Kasumi-1 (cell line): Measurements from ENCODE around the gene CREBL2.
"Not testable (repeated sequence)": the region's sequence is repeated elsewhere in the genome, so short reads cannot be mapped to it uniquely, and the experiment has no call there.

Source experiments
- DNase-seq, 2 experiments: peaks; one replicate each; lab custom pipeline; 2025; lab: John Stamatoyannopoulos, UW

Gene CREBL2, protein sequence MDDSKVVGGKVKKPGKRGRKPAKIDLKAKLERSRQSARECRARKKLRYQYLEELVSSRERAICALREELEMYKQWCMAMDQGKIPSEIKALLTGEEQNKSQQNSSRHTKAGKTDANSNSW

DNA sequence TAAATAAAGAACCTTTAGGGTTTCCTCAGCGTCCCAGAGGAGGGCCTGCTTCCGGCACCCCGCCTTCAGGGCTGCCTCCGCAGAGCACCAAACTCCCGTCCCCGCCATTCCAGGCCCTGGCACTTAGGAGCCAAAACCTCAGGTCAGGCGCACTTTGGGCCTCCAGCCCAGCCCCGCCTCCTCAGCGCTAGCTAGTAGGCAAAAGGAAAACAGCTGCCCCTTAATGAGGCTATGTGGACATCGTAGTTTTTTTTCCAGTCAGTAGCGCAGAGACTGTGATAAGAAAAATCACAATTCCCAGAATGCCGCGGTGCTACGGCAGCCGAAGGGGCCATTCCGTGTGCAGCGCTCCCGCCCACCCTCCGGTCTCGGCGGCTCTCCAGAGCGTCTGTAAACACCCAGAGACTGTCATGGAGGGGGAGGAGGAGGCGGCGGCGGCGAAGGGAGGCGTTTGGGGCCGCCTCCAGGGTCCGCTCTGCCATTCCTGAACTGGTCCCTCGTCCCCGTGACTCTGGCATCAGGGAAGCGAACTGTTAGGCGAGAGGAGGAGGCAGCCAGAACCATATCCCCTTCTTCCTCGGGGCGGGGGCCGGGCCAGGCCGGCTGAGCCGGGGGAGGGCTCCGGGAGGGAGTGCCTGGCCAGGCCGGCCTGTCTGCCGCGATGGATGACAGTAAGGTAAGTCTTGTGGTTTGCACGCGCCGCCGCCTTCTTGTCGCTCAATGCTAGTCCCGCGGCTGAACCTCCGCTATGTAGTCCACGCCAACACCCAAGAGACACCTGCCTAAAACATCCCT lies at the start of gene CREBL2:
Gene CREBL2 (plus strand): TSS at position 365 of the 795 bp plus-strand sequence. CDS start 297 bp downstream, at position 662.
- DNase-seq: peak; percentile 65 to 66

DNA sequence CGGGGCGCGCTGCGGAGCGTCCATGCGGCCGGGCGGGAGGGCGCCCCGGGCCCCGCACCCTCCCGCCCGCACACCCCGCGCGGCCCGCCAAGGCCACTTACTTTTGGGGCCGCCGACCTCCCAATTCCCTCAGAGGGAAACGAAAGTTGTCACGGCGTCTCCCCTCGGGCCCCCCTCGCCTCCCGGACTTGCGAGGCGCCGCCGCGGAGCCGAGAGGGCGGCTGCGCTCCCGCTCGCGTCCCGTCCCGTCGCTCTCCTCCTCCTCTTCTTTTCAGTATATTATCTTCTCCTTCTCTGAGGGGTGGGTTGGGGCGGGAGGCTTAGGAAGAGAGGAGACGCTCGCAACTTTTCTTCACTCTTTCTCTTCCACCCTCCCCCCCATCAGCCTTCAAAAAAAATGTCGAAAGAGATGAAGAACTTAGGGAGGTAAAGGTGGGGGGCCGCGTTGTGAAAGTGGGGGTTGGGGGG lies 49.6 kb upstream of the CREBL2 start:
- no peak for DNase-seq

DNA sequence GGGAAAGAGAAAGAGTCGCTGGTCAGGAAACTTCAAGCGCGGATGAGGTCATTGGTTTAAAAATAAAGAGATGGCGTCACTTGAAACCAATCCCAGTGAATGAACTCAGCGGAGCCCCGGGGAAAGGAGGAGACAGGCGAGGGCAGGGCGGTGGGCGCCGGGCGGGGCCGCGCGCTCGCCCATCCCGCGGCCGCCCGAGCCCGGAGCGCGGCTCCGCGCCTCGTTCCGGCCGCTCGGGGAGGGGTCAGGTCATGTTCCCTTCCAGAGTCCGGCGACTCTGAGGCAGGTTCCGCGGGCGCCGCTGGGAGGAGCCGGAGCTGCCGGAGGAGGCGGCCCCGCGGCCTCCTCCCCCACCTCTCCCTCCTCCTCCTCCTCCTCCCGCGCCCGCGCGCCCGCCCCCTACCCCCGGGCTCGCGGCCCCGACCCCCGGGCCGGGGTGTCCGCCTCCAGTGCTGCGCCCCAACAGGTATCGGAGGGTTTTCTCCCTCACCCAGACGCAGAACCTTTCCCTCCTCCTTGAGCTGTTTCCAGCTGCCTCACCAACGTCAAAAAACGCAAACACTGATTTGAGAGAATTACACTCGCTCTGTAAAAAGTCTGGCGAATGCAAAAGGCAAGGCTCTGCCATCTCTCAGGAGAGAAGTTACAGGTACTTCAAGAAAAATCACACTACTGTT lies 49.0 kb upstream of the CREBL2 start, which contains the start of gene DUSP16:
Gene DUSP16 (minus strand): TSS at position 279 of the 677 bp plus-strand sequence. CDS start 41,765 bp downstream, outside the sequence.
- DNase-seq: peak; percentile 39 to 46

DNA sequence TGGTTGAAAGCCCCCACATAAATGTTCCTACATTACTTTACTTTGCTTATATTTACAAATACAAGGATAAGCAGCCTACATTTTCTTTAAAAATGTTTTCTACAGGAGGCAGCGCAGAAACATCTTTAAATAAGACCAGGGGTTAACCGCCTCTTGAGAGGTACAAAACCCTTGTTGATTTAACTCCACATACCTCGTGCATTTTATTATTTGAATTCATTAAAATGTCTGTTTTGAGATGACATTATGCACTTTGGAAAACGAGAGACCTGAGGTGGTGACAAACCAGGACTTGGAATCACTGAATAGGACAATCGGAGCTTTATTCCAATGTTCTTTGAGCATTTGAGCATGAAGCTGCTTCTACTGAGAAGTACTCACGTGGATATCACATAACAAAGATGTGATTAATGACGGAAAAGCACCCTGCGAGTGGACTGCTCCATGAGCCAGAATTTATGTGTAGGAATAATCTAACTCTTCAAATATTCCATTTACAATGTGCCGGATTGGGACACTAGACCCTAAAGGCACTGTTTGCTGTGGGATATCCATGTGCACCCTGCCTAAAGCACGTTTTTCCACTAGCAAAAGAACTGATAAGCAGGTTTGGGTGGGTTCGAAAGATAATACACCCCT lies 48.3 kb upstream of the CREBL2 start:
- no peak for DNase-seq

DNA sequence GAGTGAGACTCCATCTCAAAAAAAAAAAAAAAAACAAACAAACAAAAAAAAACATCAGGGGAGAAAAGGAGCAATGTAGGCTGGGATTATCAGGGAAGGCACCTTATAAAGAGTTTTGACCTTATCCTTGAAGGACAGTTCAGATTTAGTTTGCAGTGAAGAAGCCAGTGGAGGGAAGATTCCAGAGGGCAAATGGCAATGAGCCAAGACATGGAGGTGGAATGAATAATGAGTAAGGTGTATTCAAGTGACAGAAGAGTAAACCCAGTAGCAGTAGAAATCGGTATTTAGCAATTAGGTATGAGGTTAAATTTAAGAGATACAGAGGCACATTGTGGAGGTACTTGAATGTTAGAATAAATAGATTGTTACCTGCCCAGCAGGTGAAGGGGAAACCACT lies 46.8 kb upstream of the CREBL2 start:
- no peak for DNase-seq

DNA sequence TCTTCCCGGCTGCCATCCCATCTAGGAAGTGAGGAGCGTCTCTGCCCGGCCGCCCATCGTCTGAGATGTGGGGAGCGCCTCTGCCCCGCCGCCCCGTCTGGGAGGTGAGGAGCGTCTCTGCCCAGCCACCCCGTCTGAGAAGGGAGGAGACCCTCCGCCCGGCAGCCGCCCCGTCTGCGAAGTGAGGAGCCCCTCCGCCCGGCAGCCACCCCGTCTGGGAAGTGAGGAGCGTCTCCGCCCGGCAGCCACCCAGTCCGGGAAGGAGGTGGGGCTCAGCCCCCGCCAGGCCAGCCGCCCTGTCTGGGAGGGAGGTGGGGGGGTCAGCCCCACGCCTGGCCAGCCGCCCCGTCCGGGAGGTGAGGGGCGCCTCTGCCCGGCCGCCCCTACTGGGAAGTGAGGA lies 45.7 kb upstream of the CREBL2 start:
- DNase-seq: not testable (repeated sequence)

DNA sequence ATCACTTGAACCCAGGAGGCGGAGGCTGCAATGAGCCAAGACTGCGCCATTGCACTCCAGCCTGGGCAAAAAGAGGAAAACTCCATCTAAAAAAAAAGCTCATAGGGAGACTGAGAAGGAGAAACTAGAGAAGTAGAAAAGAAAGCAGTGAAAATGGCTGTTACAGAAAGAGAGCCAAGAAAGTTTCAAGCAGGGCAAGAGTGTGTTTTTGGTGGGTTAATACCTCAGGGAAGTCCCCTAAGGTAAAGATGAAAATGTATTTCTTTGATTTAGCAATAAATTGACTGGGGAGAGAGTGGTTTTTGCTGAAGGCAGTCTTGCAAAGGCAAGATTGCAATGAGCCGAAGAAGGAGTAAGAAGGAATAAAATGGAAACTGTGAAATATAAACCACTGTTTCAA lies 39.0 kb upstream of the CREBL2 start:
- no peak for DNase-seq

DNA sequence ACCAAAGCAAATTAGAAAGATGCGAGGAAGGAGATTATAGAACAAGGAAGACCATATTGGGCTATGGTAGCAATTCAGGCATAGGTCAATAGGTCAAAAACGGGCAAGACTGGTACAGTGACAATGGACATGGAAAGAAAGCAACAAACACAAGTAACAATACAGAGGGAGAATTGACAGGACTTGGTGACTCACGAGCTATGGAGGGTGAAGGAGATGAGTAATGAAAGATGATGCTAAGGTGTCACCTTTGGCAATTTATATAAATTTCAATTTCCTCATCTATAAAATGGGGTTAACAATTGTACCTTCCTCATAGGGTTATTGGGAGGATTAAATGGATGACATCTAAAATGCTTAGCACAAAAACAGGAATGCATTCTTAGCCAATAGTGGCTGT lies 33.9 kb upstream of the CREBL2 start:
- DNase-seq: no peak

DNA sequence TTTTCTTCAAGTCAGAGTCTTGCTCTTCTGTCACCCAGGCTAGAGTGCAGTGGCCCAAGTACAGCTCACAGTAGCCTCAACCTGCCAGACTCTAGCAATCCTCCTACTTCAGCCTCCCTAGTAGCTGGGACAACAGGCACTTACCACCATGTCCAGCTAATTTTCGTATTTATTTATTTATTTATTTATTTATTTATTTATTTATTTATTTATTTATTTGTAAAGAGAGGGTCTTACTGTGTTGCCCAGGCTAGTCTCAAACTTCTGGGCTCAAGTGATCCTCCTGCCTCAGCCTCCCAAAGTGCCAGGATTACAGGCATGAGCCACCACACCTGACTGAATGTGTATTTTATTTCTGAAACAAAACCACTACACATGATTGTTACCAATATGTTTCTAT lies 31.0 kb upstream of the CREBL2 start:
- DNase-seq: not testable (repeated sequence)

DNA sequence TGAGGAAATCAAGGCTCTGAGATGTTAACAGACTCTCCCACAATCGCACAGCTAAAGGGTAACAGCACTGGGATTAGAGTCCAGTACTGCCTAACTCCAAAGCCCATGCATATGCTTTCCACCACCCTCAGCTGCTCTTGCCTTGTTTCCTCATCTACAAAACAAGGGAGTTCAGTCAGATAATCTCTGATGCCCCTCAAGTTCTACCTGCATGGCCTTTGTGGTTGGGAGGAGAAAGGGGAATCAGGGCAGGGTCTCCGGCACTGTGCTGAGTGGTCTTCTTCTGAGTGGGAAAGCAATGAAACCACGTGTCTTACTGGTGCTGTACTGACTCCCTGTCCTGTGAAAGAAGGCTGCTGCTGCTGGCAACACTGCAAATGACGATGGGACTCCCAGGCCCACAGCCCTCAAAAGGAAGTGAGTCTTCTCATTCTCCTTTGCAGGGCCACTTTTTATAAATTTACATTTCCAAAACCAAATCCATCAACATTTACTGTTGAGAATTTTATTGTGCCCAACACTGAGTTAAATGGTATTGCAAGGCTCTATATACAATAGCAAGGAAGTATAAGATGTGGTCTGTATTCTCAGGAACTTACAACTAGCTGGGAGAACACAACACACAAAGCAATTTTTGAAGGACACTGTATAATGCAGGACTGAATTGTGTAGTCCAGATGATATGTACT lies 29.3 kb upstream of the CREBL2 start:
- no peak for DNase-seq

DNA sequence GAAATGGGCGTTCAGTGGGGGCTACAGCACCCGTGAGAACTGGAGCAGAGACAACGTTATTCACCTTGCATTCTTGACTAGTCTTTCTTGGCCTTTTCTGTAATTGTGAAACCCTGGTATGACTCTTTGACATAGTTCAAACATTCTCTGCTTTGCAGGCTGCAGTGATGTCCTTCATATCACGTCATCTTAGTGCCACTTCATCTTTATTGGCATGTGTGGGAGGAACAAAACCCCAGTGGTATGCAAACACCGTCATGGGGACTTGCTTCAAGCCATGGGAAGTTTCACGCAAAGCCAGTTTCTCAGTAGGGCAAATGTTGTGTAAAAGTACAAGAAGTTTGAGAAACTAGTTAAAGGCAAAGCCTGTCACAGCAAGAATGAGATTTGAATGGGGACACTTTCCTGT lies 28.8 kb upstream of the CREBL2 start:
- DNase-seq: no peak

DNA sequence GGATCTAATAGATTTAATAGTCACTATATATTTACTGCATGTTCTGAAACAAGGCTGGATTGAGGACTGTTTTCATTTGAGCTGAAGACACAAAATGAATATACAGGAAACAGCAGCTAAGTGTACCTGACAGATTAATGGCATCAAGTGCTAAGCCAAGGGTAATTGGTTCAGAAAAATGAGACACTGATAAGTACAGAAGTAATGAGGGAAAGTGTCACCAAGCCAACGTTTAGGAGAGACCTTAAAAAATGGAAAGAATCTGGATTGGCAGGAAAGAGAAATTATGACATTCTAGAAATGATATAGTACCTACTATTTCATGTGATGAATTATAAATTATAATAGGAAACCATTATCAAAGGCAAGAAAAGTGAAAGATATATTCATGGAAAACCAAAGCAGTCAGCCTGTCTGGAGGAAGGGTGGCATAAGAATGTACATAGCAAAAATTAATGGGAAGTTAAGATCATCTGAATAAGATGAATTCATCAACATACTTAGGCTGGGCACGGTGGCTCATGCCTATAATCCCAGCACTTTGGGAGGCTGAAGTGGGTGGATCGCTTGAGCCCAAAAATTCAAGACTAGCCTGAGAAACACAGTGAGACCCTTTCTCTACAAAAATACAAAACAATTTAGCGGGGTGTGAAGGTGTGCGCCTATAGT lies 28.0 kb upstream of the CREBL2 start:
- no peak for DNase-seq

DNA sequence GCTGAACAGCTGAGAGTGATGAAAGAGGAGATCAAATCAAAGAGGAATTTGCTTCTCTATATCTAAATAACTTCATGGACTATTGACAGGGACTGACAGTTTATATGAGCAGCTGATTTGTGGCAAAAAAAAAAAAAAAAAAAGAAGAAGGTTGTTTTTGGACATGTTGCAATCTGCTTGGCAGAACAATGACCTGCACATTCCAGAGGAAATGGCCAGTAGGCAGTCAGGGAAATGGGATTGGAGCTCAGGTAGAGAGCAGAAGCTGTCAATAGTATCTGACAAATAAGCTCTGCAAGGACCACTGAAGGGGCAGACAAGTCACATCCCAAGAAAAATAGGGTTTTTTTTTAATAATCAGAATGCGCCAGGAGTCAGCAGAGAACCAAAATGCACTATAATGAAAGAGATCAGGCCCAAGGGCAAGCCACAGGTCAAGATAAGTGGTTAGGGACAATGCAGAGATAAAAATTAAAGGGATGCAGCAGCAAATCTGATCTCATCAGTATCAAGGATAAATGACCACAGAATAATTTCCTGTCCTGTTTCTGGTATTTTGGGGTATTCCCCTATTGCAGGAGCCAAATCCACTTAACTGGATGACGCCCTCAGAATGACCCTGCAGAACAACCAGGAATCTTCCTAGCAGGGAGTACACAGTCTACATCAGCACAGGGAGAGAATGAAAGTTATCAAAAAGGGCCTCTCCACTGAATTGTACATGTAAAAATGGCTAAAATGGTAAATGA lies 26.4 kb upstream of the CREBL2 start:
- DNase-seq: no peak

DNA sequence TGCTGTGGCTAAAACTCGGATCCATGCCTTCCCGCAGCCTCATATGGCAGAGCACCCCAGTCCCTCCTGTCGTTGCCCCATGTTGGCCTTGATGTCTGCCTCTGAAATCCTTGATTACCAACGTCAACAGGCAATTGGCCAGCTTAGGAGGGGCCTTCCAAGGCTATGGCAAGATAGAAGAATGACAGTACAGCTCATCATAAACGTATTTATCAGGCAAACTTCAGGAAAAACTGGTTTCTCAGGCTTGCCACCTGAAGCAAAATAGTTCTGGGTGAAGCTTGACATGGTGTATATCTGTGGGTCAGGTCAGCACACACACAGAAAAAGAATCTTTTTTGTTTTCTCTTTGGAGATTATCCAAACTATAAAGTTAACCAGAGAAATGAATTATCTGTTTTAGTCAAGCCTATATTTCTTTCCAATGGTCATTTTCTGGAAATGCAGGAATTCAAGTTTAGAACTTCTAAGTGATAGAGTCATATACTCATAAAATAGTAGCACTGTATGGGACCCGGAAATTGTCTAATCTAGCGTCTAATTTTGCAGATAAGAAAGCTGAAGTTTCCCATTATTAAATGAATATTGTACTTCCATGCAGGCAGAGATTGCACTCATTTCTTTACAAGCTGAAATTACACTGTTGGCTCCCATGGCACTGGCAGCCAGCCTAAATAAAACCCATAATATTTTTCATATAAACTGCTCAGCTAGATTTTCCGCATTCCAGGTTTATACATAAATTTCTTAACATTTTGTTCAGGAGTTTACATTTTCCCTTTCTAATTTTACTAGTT lies 24.6 kb upstream of the CREBL2 start:
- no peak for DNase-seq

DNA sequence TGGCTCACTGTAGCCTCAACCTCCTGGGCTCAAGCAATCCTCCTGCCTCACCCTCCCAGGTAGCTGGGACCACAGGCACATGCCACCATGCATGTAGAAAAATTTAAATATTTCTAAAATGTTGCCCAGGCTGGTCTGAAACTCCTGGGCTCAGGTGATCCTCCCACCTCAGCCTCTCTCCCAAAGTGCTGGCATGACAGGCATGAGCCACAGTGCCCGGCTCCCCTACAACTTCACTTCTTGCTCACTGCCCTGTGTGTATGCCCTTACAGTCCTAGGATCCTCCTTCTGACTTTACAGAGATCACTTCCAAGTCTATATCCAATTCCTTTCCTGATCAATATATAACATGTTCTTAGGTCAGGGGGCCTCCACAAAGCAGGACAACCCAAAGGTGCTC lies 23.8 kb upstream of the CREBL2 start:
- DNase-seq: no peak

DNA sequence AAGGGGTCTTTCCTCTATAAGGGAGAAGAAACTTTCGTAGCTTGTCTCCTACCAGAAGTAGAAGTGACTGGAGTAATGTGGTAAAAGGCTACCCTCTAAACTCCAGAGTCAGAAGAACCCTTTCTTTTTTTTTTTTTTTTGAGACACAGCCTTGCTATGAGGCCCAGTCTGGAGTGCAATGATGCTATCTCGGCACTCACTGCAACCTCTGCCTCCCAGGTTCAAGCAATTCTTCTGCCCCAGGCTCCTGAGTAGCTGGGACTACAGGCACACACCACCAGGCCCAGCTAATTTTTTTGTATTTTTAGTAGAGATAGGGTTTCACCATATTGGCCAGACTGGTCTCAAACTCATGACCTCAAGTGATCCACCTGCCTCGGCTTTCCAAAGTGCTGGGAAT lies 23.2 kb upstream of the CREBL2 start:
- not testable (repeated sequence) for DNase-seq

DNA sequence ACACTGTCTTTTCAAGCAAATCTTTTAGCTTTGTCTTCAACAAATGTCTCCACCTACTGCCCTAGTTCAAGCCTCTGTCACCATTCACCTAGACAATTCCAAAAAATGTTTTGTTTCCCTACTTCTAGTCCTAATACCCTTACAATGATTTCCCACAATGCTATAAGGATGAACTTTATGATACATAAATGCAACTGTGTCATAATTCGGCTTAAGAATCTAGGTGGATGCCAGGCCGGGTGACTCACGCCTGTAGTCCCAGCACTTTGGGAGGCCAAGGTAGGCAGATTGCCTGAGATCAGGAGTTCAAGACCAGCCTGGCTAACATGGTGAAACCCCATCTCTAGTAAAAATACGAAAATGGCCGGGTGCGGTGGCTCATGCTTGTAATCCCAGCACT lies 20.7 kb upstream of the CREBL2 start:
- DNase-seq: no peak

DNA sequence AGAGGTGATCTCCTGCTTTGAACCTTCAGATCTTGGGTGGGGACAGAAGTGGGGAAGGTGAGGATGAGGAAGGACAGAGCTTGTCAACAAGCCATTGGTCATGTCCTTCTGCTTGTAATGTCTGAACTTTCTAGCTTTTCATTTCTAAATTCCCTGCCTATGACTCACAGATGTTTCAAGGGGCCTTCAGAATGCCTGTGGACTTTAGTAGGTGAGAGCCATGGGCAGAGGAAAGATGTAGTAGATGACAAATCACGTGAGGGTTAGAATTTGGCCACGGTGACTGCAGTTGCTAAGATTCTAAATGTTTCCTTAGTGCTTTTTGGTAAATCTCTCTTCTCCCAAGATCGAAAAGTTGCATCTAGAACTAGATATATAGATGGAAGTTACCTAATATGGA lies 18.7 kb upstream of the CREBL2 start:
- DNase-seq: no peak

DNA sequence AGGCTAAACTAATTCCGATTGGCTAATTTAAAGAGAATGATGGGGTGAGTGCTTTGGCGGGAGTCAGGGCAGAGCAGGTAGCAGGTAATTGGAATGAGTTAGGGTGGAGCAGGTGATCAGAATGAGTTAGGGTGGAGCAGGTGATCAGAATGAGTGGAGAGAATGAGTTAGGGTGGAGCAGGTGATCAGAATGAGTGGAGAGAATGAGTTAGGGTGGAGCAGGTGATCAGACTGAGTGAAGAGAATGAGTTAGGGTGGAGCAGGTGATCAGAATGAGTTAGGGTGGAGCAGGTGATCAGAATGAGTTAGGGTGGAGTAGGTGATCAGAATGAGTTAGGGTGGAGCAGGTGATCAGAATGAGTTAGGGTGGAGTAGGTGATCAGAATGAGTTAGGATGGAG lies 15.7 kb upstream of the CREBL2 start:
- not testable (repeated sequence) for DNase-seq

DNA sequence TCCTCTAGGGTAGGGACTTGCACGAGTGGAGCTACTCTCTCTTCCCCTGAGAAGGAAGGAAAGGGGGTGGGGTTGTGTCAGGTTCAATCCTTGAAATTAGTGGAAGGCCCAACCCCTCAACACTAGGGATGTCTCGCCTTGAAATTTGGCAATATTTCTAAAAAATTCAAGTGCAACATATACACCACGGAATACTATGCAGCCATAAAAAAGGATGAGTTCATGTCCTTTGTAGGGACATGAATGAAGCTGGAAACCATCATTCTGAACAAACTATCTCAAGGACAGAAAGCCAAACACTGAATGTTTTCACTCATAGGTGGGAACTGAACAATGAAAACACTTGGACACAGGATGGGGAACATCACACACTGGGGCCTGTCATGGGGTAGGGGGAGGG lies 15.1 kb upstream of the CREBL2 start:
- DNase-seq: not testable (repeated sequence)
